Limb (tissue), 2 donors: ENCODE data around the gene PGLYRP3.
"Not testable (repeated sequence)": the region's sequence is repeated elsewhere in the genome, so short reads cannot be mapped to it uniquely, and the experiment has no call there.

Source experiments
- DNase-seq, 2 donors: peaks; one replicate each; pipeline ENCODE4 v3.0.0-alpha.2; 2016; ENCODE audit errors: extremely low spot score in 2 of 2

Gene PGLYRP3

DNA sequence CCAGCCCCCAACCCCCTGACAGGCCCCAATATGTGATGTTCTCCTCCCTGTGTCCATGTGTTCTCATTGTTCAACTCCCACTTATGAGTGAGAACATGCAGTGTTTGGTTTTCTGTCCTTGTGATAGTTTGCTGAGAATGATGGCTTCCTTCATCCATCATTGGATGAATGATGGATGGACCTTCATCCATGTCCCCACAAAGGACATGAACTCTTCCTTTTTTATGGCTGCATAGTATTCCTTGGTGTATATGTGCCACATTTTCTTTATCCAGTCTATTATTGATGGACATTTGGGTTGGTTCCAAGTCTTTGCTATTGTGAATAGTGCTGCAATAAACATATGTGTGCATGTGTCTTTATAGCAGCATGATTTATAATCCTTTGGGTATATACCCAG, 1.6 kb upstream of the PGLYRP3 start:
- DNase-seq = not testable (repeated sequence)

DNA sequence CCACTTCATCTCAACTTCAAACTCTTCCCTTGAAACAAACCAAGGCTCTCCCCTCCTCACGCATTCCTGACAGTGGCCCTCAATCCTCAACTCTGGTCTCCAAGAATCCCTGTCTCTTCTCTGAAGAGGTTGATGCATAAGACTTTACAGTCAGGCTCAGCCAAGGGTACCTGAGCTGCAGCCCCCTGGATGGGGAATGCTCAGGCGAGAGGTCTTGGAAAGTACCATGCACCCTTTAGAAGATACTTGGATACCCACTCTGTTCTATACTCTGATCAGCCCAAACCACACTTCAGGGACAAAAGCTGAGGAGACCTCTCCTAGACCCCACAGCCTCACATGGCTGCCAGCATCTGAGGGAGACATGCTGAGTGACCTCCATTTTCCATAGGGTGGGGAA, 536 bp upstream of the PGLYRP3 start:
- no peak for DNase-seq

DNA sequence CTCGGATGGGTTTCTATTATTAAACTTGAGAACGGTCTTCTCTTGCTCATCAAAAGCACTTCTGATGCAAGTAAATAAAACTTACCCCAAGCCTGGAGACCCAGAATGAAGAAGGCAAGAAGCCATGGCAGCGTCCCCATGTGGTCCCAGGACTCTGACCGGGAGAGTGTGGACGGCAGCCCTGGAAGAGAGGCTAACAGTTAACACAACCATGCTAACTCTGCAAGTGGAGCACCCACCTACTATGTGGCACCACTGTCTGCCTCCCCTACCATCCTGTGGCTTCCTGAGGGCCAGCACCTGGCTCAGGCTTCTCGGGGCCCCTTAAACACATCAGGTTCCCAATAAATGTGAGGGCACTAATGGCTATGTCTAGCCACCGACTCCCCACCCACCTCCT, 2.2 kb downstream of the PGLYRP3 start:
- no peak for DNase-seq

DNA sequence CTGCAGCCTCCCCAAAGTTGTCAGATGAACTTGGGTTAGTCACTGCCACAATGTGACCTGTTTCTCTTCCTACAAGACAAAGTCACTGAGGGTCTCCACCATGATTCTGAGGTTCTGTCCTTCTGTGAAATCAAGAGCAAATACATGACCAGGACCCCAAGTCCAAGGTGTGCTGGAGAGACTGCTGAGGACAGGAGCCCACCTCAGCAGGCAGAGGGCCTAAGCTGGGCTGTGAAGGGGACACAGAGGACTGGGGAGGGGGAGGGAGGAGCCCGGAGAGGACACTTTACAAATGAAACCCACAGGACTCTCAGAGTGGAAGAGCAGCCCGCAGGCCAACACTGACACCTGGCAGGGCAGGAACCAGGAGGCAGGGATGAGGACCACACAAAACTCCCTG, 3.3 kb downstream of the PGLYRP3 start:
- no peak for DNase-seq

DNA sequence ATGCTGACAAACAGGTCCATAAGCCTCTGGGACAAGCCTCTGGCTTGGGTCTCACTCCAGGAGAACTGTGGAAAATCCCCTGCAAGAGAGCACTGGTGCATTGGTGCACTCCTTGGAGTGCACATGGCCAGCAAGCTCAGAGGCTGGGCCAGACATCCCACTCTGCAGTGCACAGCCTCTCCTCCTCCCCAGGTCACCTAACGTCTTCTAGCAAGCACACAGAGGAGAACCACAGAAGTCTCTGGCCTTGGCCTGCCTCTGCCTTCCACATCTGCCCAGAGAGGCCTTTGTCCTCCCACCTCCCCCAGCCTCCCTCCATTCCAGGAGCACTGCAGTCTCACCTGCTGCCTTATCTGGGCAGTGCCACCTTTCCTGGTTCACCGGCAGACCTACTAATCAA, 4.2 kb downstream of the PGLYRP3 start:
- DNase-seq = no peak

DNA sequence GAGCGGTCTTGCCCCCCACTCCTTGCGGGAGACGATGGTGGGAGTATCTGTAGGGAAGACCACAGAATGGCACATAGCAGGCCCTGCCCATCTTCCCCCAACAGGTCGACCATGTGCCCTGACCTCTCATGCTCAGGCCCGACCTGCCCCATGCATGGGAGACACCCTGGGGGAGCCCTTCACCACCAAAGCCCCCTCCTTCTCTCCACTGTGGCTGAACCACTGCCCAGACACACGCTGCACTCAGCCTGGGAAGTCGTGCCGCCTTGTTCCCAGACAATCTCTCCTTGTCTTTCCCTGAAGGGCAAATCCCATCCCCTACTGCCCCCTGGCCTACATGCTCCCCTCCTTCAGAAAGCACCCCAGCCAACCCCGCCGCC, 5.5 kb downstream of the PGLYRP3 start:
- no peak for DNase-seq

DNA sequence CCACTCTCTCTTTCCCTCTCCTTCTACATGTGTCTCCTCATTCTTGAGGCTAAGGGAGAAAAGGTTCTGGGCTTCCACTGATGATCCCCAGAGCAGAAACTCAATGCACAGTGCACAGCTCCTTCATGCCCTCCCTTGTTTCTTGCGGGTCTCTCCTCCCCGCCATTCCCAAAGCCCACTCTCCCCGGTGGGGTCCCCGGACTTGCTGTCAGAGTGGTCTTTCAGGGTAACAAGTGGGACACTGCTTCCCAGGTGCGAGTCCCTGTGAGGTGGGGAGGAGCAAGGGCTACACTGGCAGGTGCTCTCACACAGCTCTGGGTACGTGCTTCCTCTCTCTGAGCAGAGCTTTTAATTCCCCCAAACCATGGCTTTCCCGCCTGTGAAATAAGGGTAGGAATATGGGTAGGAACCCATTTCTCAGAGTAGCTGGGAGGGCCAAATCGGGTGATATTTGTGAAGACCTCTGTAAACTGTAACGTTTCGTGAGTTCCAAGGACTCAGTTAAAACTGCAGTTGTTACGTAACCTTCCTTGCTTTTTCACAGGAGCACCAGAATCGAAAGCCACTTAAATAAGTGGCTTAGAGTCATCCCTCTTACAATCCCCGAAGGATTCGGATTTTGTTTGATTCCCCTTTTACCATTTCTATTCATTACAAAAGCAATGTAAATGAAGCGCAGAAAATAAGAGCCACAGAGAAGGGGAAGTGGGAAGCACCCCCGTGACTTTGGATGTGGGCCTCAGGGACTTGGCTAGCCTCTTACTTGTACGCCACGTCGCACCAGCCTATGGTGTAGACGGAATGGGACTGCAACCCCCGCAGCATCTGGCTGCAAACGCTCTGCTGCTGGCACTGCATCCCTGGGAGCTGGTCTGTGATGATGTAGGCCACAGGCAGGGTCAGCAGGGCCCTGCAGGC, 6.2 kb downstream of the PGLYRP3 start:
- DNase-seq = no peak

DNA sequence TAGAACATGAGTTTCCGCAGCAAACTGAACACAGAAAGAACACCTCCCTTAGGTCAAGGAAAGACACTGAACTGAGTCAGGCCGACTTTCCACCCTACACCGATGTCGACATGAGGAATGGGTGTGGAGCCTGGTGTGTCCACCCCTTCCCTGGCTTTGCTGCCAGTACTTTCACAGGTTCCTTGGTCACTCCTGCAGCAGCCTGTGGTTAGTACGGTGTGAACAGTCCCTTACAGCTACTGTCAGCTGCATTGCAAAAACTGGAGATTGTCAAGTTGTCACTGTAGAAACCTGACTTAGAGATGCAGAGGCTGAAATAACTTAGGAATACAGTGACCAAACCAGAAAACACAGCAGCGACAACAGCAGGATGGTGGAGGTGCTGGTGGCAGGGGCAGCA, 7.1 kb downstream of the PGLYRP3 start:
- DNase-seq = no peak

DNA sequence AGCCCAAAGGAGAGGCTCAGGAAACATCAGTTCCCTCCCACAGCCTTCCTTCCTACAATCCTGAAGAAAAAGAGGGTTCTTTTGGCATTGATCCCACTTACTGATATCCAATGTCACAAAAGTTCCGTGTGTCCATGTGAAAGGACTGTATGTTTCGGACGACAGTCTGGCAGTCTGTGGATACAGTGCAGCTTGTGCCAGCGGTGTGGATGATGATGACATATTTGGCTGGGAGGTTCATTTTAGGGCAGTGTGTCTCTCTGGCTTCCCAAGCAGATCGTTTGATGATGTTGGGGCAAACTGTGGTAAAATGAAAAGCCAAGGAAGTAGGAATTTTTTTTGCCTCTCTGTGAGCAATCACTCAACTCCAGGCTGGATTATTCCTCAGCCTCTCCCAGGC, 10.4 kb downstream of the PGLYRP3 start:
- DNase-seq = no peak

DNA sequence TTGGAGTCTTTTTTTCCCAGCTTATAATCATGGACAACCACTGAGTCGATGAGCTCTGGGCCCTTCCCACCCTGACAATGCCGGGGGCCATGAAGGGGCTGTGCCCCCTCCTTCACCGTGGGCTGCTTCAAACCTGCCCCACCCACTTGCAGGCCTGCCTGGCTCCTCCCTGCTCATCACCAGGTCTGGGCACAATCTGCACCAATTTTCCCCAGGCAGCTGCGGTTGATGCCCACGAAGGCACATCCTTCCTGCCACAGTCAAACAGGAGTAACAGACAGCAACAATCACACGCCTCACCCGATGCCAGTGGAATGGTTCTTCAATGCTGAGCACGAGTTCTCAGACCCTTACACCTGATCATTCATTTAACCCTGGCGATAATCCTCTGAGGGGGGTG, 18.9 kb downstream of the PGLYRP3 start:
- DNase-seq = no peak

DNA sequence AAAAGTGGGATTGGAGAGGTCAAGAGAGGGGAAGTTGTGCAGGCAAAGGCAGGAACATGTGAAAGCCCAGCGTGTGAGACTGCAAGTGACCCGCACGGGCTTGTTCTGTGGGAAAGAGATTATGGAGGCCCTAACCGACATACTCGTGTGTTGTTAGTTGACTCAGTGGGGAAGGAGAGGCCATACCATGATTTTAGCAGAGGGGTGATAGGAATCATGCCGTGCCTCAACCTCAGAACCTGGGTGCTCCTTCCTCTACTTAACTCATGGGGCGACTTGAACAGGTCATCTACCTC, 19.3 kb downstream of the PGLYRP3 start:
- no peak for DNase-seq

DNA sequence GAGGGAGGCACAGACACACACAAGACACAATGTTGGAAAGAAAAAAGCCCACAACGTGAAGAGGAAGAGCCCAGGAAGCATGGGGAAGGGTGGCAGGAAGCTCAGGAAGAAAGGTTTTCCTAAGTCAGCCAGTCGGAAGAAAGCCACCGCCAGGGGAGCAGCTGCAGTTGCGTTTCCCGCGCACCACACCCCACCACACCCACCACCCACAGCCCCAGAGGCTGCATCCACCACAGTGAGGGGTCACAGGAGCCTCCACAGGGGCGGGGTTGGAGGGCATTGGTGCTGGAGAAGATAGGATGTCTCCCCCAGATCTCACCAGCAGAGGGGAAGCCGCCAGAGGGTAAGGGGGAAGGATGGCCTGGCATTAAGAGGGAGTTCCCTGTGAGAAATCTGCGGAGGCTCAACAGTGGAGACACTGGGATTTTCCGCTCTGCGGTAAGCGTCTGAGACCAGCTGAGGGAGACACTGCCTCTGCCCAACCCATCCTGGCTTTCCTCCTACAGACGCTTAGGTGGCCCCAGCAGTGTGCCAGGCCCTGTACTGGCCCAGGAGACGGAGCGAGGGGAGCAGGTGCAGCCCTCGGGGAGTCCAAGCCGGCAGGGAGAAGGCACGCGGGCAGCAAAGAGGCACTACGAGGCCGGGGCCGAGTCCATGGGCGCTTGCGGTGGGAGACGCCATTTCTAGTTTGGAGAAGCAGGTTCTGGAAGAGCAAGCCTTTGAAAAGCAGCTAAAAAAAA, 19.8 kb downstream of the PGLYRP3 start:
- no peak for DNase-seq

DNA sequence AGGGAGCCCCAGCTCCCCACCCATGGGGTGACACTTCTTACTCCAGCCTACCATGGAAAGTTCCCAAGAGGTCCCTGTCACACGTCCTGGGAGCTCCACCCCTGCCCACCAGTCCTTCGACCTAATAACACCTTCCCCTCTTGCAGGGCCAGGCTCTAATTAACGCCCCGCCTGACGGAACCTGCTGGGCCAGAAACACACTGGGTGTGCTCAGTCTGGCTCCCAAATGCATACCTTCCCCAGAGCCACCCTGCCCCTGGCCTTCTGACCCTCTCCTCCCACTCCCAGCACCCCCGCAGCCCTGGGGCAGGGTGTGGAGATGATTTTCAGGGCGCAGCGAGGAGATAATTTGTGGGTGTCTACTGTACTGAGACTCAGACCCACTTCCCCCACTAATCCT, 20.6 kb downstream of the PGLYRP3 start:
- DNase-seq = no peak

DNA sequence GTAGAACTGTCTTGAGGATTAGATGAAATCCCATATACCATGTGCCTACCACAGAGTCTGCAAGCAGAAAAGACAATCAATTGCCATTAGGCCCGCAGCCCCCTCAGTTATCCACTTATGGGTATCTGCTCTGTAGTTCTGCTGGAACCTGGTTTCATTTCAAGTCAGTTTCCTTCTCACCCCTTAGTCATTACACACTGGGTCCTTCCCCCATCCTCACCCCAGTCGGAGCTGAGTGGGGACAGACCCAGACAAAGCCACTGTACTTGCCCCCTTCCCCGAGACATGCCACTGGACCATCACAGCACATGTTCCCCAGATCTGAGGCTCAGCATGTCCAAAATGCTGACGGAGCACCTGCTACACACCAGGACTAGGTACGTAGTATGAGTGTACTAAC, 21.2 kb downstream of the PGLYRP3 start:
- no peak for DNase-seq

DNA sequence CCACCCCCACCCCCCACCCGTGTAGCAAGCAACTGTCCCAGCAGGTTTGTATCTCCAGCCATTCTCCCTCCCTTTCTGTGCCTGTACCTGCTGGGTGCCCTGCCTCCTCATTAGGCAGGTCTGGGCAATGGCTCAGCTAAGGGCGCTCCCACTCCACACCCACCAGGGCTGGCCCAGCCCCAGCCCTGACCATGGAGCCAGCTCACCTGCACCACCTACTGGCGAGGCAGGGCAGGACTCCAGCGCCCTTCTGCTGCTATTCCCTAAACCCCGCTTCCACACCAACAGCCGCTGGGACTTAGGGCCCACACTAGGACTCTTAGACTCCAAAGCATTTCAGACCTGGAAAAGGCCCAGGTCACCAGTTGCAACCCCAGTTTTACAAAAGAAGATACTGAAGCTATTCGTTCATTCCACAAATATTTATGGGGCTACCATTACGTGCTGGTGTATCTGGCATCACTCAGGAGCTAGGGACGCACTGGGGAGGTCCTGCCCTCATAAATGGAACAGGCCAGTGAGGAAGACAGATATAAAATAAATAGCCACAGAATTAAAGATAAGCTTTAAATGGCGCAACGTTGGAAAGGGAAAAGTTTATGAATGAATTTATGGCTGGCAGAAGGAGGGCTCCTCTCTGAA, 24.0 kb downstream of the PGLYRP3 start:
- no peak for DNase-seq

DNA sequence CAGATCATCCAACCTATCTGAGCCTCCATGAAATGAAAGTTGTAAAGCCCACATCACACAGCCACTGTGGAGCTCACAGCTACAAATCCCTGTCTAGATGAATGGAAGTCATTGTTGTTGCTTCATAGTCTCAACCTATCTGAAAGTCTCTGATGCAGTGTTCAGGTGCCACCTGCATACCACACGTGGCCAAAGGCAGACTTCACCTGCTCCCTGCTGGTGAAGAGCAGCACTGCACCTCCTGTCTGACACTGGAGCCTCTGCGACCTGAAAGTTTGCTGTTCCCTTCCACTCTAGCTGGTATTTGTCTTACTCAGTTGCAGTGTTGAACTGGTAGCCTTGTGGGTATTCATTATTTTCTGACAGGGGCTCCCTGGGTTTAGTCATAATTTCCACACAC, 34.9 kb downstream of the PGLYRP3 start:
- no peak for DNase-seq

DNA sequence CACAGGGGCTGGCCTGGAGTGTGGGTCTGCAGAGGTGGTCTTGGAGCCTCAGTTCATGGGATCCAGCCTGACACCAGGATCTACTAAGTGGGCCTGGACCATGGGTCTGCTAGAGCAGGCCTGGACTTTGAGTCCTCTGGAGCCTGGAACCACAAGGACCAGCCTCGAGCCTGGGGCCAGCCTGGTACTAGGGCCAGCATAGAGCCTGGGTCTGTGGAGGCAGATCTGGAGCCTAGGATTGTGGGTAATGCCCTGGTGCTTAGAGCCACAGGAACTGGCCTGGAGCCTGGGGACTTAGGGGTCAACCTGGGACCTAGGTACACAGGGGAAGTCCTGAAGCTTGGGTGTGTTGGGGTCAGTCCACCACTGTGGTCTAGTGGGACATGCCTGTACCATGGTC, 40.6 kb downstream of the PGLYRP3 start:
- no peak for DNase-seq

DNA sequence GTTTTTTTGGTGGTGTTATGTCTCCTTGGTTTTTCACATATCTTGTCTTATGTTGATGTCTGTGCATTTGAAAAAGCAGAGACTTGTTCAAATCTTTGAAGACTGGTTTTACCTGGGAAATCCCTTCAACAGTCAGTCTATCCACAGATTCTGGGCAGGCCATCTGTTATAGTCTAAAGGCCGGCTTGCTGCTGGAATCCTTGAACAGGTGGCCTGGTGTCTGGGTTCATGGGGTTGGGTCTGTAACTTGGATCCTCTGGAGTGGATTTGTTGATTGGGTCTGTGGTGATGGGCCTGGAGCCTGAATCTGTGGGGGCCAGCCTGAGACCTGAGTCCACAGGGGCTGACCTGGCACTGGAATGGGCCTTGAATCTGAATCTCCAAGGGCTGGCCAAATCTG, 41.0 kb downstream of the PGLYRP3 start:
- DNase-seq = no peak

DNA sequence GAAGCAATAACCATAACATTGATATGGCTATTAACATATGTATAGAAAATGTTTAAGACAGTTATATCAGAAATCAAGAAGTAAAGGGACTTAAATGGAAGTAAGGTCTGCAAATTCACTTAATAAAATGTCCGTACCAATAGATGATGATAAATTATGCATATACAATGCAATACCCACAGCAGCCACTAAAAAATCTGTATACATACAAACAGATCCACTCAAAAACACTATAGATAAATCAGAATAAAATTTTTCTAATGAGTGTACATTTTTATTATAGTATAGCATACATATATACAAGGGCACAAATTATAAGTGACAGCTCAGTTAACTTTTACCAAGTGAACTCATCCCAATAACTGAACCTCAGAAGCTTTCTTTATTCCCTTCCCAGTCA, 47.3 kb downstream of the PGLYRP3 start:
- no peak for DNase-seq

DNA sequence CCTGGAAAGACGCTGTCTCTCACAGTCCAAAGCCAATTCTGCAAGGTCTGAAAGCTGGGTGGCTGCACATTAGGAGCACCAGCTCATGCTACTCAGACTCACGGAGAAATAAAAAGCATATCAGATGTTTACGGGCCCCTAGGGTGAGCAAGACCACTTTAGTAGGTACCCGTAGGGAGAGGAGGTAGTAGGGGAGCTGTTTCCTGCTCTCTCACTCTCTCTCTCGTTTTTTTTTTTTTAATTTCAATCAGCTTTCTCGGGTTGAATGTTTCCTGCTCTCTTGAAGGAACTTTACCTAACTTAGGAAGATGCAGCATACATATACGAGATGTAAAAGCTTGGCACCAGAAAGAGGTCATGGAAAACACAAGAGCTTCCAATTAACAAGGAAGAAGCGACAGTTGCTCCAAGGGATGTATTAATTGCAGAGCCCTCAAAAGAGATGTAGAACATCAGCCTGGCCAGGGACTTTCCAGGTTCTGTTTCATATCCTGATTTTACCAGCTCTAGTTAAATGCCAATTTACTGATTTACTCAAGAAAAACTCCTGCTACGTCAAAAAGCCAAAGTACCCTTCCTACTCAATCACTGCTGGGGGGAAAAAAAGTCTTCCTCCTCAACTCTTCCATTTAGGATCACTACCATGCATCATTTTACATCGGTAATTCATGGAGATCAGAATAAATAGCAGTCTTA, 50.1 kb downstream of the PGLYRP3 start:
- DNase-seq = no peak

DNA sequence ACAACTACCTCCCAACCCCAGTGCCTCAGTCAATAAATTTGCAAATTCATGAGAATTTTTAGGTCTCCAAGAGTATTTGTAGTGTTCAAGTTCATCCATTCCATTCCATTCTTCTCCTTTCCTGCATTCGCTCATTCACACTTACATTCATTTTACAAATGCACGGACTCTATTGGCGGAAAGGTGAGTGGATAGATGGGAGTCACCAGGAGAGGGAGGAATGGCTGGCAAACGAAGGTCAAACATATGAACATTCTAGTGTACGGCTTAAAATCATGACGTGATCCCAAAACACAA, 50.7 kb downstream of the PGLYRP3 start:
- no peak for DNase-seq
